HCT116 (cell line): ENCODE measurements around the gene CNTN5. TPM values are rescaled to one million over a fixed set of nuclear protein-coding genes. Genes with fewer than 3 reads are reported as not detected.

Experiments
- ATAC-seq: fragments of 200-7000 bp; cut with Tn5 transposase; 2 replicates; pipeline ENCODE4 v1.9.1; 2020; ENCODE audit warnings: mild to moderate bottlenecking, moderate library complexity
- BruUV-seq: library from RNA; stranded (reverse); fragments of 400-500 nt; replicated peaks from 2 replicates; lab custom pipeline; 2021; lab: Mats Ljungman, UMichigan
- CTCF ChIA-PET: fragments of 300-600 bp; sonication (Branson Sonifier 250); formaldehyde crosslinking; loops from one replicate; lab custom pipeline; 2021; ENCODE audit warnings: antibody characterized with exemption; lab: Charles Lee
- POLR2A ChIA-PET: fragments of 300-600, 350-600 bp; sonication (Branson Sonifier 250); formaldehyde crosslinking; loops from one replicate; lab custom pipeline; 2021; ENCODE audit warnings: antibody characterized with exemption; lab: Charles Lee
- RAD21 ChIA-PET, 2 experiments: fragments of 300-600 bp; sonication (Branson Sonifier 250); formaldehyde crosslinking; loops; one replicate each; lab custom pipeline; 2023; ENCODE audit warnings: low total read pairs in 2 of 2; ENCODE audit not compliant: uncharacterized antibody in 2 of 2, unreplicated experiment in 2 of 2, low non-redundant PET in 1 of 2; lab: Charles Lee
- DNase-seq: peaks from one replicate; pipeline ENCODE4 v3.0.0-alpha.2; 2010; ENCODE audit warnings: low read depth, low spot score
- H2AFZ ChIP-seq: fragments of 200-600 bp; shearing (Covaris generic), sonication (generic); 2 replicates; pipeline ENCODE4 v1.6.1; 2017; ENCODE audit warnings: low read depth, mixed run types, mixed read lengths, antibody characterized with exemption, low read length; ENCODE audit not compliant: poor library complexity, severe bottlenecking
- H3K27ac ChIP-seq: 2 replicates; pipeline ENCODE4 v1.5.1; 2012; ENCODE audit warnings: low read depth, low read length
- H3K27me3 ChIP-seq: fragments of 200-600 bp; sonication (generic); 2 replicates; pipeline ENCODE4 v1.6.1; 2016; ENCODE audit warnings: mixed run types, low read length, mixed read lengths; ENCODE audit not compliant: insufficient read depth
- H3K36me3 ChIP-seq, 2 experiments: fragments of 200-500 bp in 1 of 2; fragments of 200-600 bp in 1 of 2; sonication (Bioruptor generic) in 1 of 2; sonication (generic) in 1 of 2; 2 replicates each; pipeline versions ENCODE4 v1.5.1 to v1.6.1; 2014 to 2016; ENCODE audit warnings: low read length in 2 of 2, inconsistent platforms in 1 of 2, mixed read lengths in 1 of 2, mixed run types in 1 of 2; ENCODE audit not compliant: insufficient read depth in 2 of 2, control insufficient read depth in 1 of 2
- H3K4me1 ChIP-seq, 2 experiments: fragments of 200-600 bp in 1 of 2; sonication (generic) in 1 of 2; 2 replicates each; pipeline versions ENCODE4 v1.5.1 to v1.6.1; 2012 to 2017; ENCODE audit warnings: low read length in 2 of 2, inconsistent platforms in 1 of 2, mild to moderate bottlenecking in 1 of 2, mixed read lengths in 1 of 2, mixed run types in 1 of 2, moderate library complexity in 1 of 2; ENCODE audit not compliant: insufficient read depth in 2 of 2, control insufficient read depth in 1 of 2
- H3K4me2 ChIP-seq: fragments of 200-600 bp; sonication (generic); 2 replicates; pipeline ENCODE4 v1.6.1; 2017; ENCODE audit warnings: mixed run types, low read length, mixed read lengths
- H3K4me3 ChIP-seq, 2 experiments: fragments of 200-600 bp in 1 of 2; sonication (generic) in 1 of 2; replicated peaks in 1 of 2; 2 replicates each; pipeline ENCODE4 v1.5.1; 2011 to 2016; ENCODE audit warnings: low read length in 2 of 2, control low read depth in 1 of 2, low read depth in 1 of 2, mild to moderate bottlenecking in 1 of 2, mixed read lengths in 1 of 2, mixed run types in 1 of 2
- H3K79me2 ChIP-seq: fragments of 200-600 bp; sonication (generic); 2 replicates; pipeline ENCODE4 v1.6.1; 2017; ENCODE audit warnings: mild to moderate bottlenecking, mixed run types, low read length, moderate library complexity, mixed read lengths; ENCODE audit not compliant: insufficient read depth
- H3K9ac ChIP-seq: fragments of 200-600 bp; sonication (generic); 2 replicates; pipeline ENCODE4 v1.6.1; 2016; ENCODE audit warnings: low read length, mixed read lengths
- H3K9me2 ChIP-seq: fragments of 200-600 bp; sonication (generic), shearing (Covaris generic); 2 replicates; pipeline ENCODE4 v1.6.1; 2017; ENCODE audit warnings: mixed run types, mild to moderate bottlenecking, moderate library complexity; ENCODE audit not compliant: insufficient read depth
- H3K9me3 ChIP-seq, 2 experiments: fragments of 200-500 bp in 1 of 2; fragments of 200-600 bp in 1 of 2; sonication (Bioruptor generic) in 1 of 2; sonication (generic) in 1 of 2; 2 replicates each; pipeline ENCODE4 v1.6.1; 2014 to 2017; ENCODE audit warnings: low read length in 2 of 2, mixed read lengths in 2 of 2, inconsistent platforms in 1 of 2, low read depth in 1 of 2, mild to moderate bottlenecking in 1 of 2, mixed run types in 1 of 2, moderate library complexity in 1 of 2; ENCODE audit not compliant: control insufficient read depth in 1 of 2, insufficient read depth in 1 of 2
- H4K20me1 ChIP-seq: fragments of 200-600 bp; sonication (generic), shearing (Covaris generic); 2 replicates; pipeline ENCODE4 v1.6.1; 2017; ENCODE audit warnings: mixed run types, mild to moderate bottlenecking, moderate library complexity; ENCODE audit not compliant: insufficient read depth
- CEBPB ChIP-seq: IDR thresholded peaks from 2 replicates; pipeline ENCODE4 v1.6.1; 2012; ENCODE audit warnings: low read depth
- EGR1 ChIP-seq: IDR thresholded peaks from 2 replicates; pipeline ENCODE4 v1.6.1; 2012; ENCODE audit warnings: low read depth
- FOSL1 ChIP-seq: IDR thresholded peaks from 2 replicates; pipeline ENCODE4 v1.6.1; 2012; ENCODE audit warnings: low read depth
- POLR2A ChIP-seq: IDR thresholded peaks from 2 replicates; pipeline ENCODE4 v1.7.0; 2011; ENCODE audit warnings: borderline replicate concordance; ENCODE audit not compliant: insufficient read depth, insufficient read length; ENCODE audit errors: extremely low read depth
- SP1 ChIP-seq: IDR thresholded peaks from 2 replicates; pipeline ENCODE4 v1.6.1; 2012; ENCODE audit warnings: low read depth
- YY1 ChIP-seq: IDR thresholded peaks from 2 replicates; pipeline ENCODE4 v1.6.1; 2011; ENCODE audit warnings: low read length, low read depth, moderate library complexity, mild to moderate bottlenecking; ENCODE audit not compliant: insufficient replicate concordance; ENCODE audit errors: extremely low read depth
- intact Hi-C: fragments of 100-400 bp; cut with micrococcal nuclease; formaldehyde crosslinking; loops from 2 replicates; pipeline ENCODE4 v1.10.0; 2022
- total RNA-seq: library from RNA; stranded (reverse); gene quantifications from one replicate; pipeline ENCODE4 v1.2.1, GENCODE V29; 2021; ENCODE audit not compliant: unreplicated experiment
- TF ChIP-seq, protein P1 (sequence below), 3 experiments: fragments of 200-600 bp in 1 of 3; sonication (generic) in 1 of 3; IDR thresholded peaks in 2 of 3; conservative IDR thresholded peaks in 1 of 3; 2 replicates each; pipeline ENCODE4 v1.5.1; 2012 to 2017; ENCODE audit warnings: low read depth in 2 of 3, low read length in 2 of 3, antibody characterized with exemption in 1 of 3, borderline replicate concordance in 1 of 3, control low read depth in 1 of 3, mild to moderate bottlenecking in 1 of 3, mixed read lengths in 1 of 3, mixed run types in 1 of 3, moderate library complexity in 1 of 3; ENCODE audit not compliant: insufficient read depth in 1 of 3
- TF ChIP-seq, protein P2 (sequence below): IDR thresholded peaks from 2 replicates; pipeline ENCODE4 v1.6.1; 2012

CNTN5 gene
- total RNA-seq, 1 experiment from 2014 or later = not detected

DNA sequence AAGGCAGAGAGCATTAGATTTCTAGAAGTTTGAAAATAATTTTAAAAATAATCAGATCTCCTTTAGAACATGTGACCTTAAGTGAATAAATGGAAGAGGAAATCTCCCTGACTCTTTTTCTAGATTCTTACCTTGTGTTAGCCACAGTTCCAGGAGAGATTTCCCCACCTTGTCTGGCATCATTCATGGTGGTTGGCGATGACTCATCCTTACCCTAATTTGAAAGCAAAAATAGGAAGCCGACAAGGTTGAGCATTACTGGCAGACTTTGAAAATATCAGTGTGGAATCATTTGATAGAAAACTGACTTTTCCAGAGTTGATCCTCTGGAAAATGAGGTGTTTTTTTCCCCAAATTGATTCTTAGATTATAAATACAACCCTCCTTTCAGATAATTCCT is 48.1 kb downstream of the CNTN5 start:
- no peak for DNase-seq
- CTCF ChIA-PET = no interaction called here

DNA sequence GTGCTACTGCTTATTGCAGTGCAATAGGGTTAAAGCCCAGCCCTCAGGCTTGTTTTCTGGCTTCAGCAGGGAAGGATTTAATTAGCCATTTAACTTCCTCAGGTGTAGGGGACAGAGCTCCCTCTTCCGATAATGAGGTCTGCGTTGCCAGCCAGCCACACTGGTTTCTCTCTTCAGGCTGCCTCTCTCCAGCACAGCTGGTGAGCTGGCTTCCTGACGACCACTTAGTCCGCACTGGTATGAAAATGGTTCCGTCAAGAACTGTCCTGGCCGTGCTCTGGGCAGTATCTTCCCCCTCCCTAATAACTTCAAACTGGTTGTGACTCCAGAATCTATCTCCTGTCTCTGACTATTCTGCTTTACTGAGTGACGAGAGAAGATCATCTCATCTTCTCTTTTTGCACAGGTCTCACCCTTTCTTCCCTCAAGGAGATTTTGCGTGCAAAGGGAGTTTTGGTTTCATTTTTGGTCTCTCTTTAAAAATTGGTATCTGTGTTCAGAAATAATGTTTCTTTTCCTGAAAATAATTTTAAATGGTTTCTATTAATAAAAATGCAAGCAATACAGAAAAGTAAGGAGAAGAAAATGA is 49.2 kb downstream of the CNTN5 start:
- H3K9me2 ChIP-seq = no peaks in the 10 kb centered on the region
- no TSS peak for BruUV-seq
- no peaks in the 10 kb centered on the region for H3K27me3 ChIP-seq
- H3K4me2 ChIP-seq = no peak overlapping the region
- TF ChIP-seq, protein P1, sequence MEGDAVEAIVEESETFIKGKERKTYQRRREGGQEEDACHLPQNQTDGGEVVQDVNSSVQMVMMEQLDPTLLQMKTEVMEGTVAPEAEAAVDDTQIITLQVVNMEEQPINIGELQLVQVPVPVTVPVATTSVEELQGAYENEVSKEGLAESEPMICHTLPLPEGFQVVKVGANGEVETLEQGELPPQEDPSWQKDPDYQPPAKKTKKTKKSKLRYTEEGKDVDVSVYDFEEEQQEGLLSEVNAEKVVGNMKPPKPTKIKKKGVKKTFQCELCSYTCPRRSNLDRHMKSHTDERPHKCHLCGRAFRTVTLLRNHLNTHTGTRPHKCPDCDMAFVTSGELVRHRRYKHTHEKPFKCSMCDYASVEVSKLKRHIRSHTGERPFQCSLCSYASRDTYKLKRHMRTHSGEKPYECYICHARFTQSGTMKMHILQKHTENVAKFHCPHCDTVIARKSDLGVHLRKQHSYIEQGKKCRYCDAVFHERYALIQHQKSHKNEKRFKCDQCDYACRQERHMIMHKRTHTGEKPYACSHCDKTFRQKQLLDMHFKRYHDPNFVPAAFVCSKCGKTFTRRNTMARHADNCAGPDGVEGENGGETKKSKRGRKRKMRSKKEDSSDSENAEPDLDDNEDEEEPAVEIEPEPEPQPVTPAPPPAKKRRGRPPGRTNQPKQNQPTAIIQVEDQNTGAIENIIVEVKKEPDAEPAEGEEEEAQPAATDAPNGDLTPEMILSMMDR (IDR thresholded peaks at IDR 0.05 in 2 of 3, conservative IDR thresholded peaks at IDR 0.05 in 1 of 3; ENCODE audit: borderline replicate concordance in 1 of 3, insufficient read depth in 1 of 3, low read depth in 2 of 3, low read length in 2 of 3) = no peak
- ChIA-PET CTCF (no interaction called here), POLR2A (no interaction called here), RAD21 (no interaction called here)
- H3K79me2 ChIP-seq = no peaks in the 10 kb centered on the region
- H3K9ac ChIP-seq = no peak overlapping the region
- H3K4me1 ChIP-seq = no peaks in the 10 kb centered on the region
- intact Hi-C loops = no loop called here
- no peak for ATAC-seq
- H2AFZ ChIP-seq = no peak overlapping the region
- no peak overlapping the region for H3K27ac ChIP-seq
- H3K4me3 ChIP-seq = no peak overlapping the region
- peaks cover 0 to 6% of the 10 kb centered on the region in 2 experiments; a peak in 1 of 4 replicates for H3K9me3 ChIP-seq
- no peaks in the 10 kb centered on the region; the same call in 1 of the 2 replicates for H4K20me1 ChIP-seq
- DNase-seq = no peak
- no peaks in the 10 kb centered on the region for H3K36me3 ChIP-seq

More for the DNA sequence above, 48.1 kb downstream of the CNTN5 start:
- no peak overlapping the region for H3K4me3 ChIP-seq
- no peak overlapping the region for H2AFZ ChIP-seq
- H3K79me2 ChIP-seq = no peaks in the 10 kb centered on the region
- H3K27me3 ChIP-seq = no peaks in the 10 kb centered on the region
- no peaks in the 10 kb centered on the region for H3K4me1 ChIP-seq
- POLR2A ChIA-PET = no interaction called here
- no peak overlapping the region for H3K4me2 ChIP-seq
- intact Hi-C loops = no loop called here
- RAD21 ChIA-PET = no interaction called here
- H3K9me2 ChIP-seq = no peaks in the 10 kb centered on the region
- no peak overlapping the region for H3K9ac ChIP-seq
- H3K27ac ChIP-seq = no peak overlapping the region
- no peaks in the 10 kb centered on the region; a peak in 2 of 4 replicates for H3K9me3 ChIP-seq
- H4K20me1 ChIP-seq = no peaks in the 10 kb centered on the region
- TF ChIP-seq POLR2A = no peak
- no peak for TF ChIP-seq EGR1
- TF ChIP-seq YY1 = no peak
- no peak for TF ChIP-seq FOSL1
- no peak for TF ChIP-seq SP1
- TF ChIP-seq, protein P2, sequence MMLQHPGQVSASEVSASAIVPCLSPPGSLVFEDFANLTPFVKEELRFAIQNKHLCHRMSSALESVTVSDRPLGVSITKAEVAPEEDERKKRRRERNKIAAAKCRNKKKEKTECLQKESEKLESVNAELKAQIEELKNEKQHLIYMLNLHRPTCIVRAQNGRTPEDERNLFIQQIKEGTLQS = no peak
- TF ChIP-seq CEBPB = no peak
- no TSS peak for BruUV-seq
- no peaks in the 10 kb centered on the region for H3K36me3 ChIP-seq
- ATAC-seq = no peak
